ENCODE results near the gene PPFIA1.

GRCh38 chr11:70262951-70263350, 7.5 kb upstream of the PPFIA1 start:
- no peak for TF ChIP-seq CTCF (IDR thresholded peaks at IDR 0.05)
- TF ChIP-seq POLR2A (IDR thresholded peaks at IDR 0.05): no peak
